Activated CD8-positive, alpha-beta T cell treated with anti-CD3 and anti-CD28 coated beads, Interleukin-2, amount 10 ng/mL, durations not matched to agents 7 days and 5 days (primary cell): ENCODE measurements around the gene TIMP2. TPM values are rescaled to one million over a fixed set of nuclear protein-coding genes. Genes with fewer than 3 reads are reported as not detected.

Experiments
- ATAC-seq: fragments of 150-1000 bp; cut with Tn5 transposase; one replicate; pipeline ENCODE4 v1.10.0; 2021; ENCODE audit warnings: moderate library complexity
- CTCF ChIA-PET: fragments of 350-600 bp; sonication (Branson Sonifier 250); formaldehyde crosslinking; loops from one replicate; lab custom pipeline; 2021; ENCODE audit warnings: antibody characterized with exemption; lab: Charles Lee
- POLR2A ChIA-PET: fragments of 350-600 bp; sonication (Branson Sonifier 250); formaldehyde crosslinking; loops from one replicate; lab custom pipeline; 2021; ENCODE audit warnings: antibody characterized with exemption; lab: Charles Lee
- DNase-seq: peaks from one replicate; pipeline ENCODE4 v3.0.0-alpha.2; 2020
- H3K27ac Mint-ChIP-seq: one replicate; pipeline ENCODE4 v1.8.0; 2021; ENCODE audit warnings: mild to moderate bottlenecking, mixed read lengths
- H3K27me3 Mint-ChIP-seq: one replicate; pipeline ENCODE4 v1.8.0; 2021; ENCODE audit warnings: low read depth, mixed read lengths
- H3K36me3 Mint-ChIP-seq: one replicate; pipeline ENCODE4 v1.8.0; 2021; ENCODE audit warnings: low read depth, mixed read lengths
- H3K4me1 Mint-ChIP-seq: one replicate; pipeline ENCODE4 v1.8.0; 2021; ENCODE audit warnings: low read depth, mixed read lengths
- H3K4me3 Mint-ChIP-seq: one replicate; pipeline ENCODE4 v1.8.0; 2021; ENCODE audit warnings: mild to moderate bottlenecking, mixed read lengths
- H3K9me3 Mint-ChIP-seq: one replicate; pipeline ENCODE4 v1.8.0; 2022; ENCODE audit warnings: mixed read lengths; ENCODE audit not compliant: insufficient read depth
- total RNA-seq, 2 experiments: library from RNA; stranded (reverse); gene quantifications; one replicate each; pipeline ENCODE4 v1.2.3, GENCODE V29; 2021

TIMP2 gene
- total RNA-seq, 2 experiments from 2014 or later, result 3.6 to 3.8 TPM

- CTCF ChIA-PET, result no interaction called here
- ATAC-seq (peak; percentile 34), DNase-seq (no peak)
- peaks cover 17% of the 10 kb centered on the region for H3K4me1 Mint-ChIP-seq
- H3K27ac Mint-ChIP-seq, result no peak overlapping the region
- POLR2A ChIA-PET, result interaction anchor here (1.1 kb wide), 1 partner anchor 27 kb away, joined by 3 read pairs; no protein-coding TSS in a partner anchor
- no peaks in the 10 kb centered on the region for H3K9me3 Mint-ChIP-seq
- H3K36me3 Mint-ChIP-seq, result no peaks in the 10 kb centered on the region
- H3K27me3 Mint-ChIP-seq, result peaks cover 21% of the 10 kb centered on the region
- H3K4me3 Mint-ChIP-seq, result peak overlapping the region; percentile 69
Measured at GRCh38 chr17:78924481-78925151, 571 bp downstream of the TIMP2 start.

DNA sequence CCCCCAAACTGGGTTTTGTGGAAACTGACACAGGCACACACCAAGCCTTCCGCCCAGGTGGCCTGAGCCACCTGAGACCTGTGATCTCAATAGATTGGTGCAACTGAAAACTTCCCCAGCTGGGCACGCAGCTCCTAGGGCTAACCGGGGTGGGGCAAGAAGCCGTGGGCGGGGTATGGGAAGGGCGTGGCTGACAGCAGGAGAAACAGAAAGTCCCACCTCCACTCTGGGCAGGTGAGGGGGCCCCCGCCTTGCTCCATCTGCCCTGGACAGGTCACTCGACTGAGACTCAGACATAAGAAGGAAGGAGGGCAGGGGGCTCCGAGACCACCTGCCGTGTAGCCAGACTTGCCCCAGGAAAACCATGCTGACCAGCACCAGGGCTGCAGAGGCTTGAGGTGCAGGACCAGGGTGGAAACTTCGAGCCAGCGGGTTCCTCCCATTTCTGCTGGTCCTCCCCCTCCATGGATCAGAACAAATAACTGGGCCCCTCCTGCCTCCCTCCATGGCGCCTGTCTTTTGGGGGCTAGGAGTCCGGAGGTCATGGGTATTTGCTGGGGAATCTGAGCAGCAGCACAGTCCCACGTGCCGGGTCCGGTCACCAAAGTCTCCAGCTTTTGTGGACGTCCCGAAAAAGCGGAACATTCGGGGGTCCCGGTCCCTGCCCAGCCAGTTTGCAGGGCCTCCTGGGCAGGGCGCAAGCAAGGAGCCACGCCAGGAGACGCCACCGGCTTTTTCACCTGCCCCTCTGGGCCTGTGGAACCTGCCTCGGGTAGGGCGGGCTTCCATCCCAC lies 1.3 kb downstream of the TIMP2 start:
- peaks cover 21% of the 10 kb centered on the region for H3K27me3 Mint-ChIP-seq
- DNase-seq (peak; percentile 83), ATAC-seq (peak; percentile 70)
- H3K27ac Mint-ChIP-seq, result peak overlapping the region; percentile 48
- ChIA-PET POLR2A (interaction anchor here (1.1 kb wide), 1 partner anchor 28 kb away, joined by 3 read pairs; no protein-coding TSS in a partner anchor), CTCF (no interaction called here)
- no peaks in the 10 kb centered on the region for H3K36me3 Mint-ChIP-seq
- peaks cover 17% of the 10 kb centered on the region for H3K4me1 Mint-ChIP-seq
- no peaks in the 10 kb centered on the region for H3K9me3 Mint-ChIP-seq
- H3K4me3 Mint-ChIP-seq, result peak overlapping the region; percentile 69

GRCh38 chr17:78922816-78923498 lies 2.2 kb downstream of the TIMP2 start:
- POLR2A ChIA-PET, result interaction anchor here (0.7 kb wide), 1 partner anchor 32 kb away, joined by 3 read pairs; no protein-coding TSS in a partner anchor

GRCh38 chr17:78921437-78921971 lies 3.7 kb downstream of the TIMP2 start:
- Mint-ChIP-seq H3K36me3 (no peaks in the 10 kb centered on the region), H3K4me1 (peaks cover 19% of the 10 kb centered on the region), H3K27me3 (peaks cover 7% of the 10 kb centered on the region), H3K9me3 (no peaks in the 10 kb centered on the region), H3K27ac (no peak overlapping the region), H3K4me3 (no peak overlapping the region)
- POLR2A ChIA-PET, result no interaction called here
- ATAC-seq (no peak), DNase-seq (no peak)
- CTCF ChIA-PET, result interaction anchor here (2.4 kb wide), 1 partner anchor 56 kb away, joined by 10 read pairs; no protein-coding TSS in a partner anchor

More at GRCh38 chr17:78922816-78923498, 2.2 kb downstream of the TIMP2 start:
- ATAC-seq, result no peak
- Mint-ChIP-seq H3K36me3 (no peaks in the 10 kb centered on the region), H3K4me1 (peaks cover 17% of the 10 kb centered on the region), H3K4me3 (peak overlapping the region; percentile 69), H3K9me3 (no peaks in the 10 kb centered on the region), H3K27me3 (peaks cover 14% of the 10 kb centered on the region), H3K27ac (peak overlapping the region; percentile 79)
- DNase-seq, result peak; percentile 31
- CTCF ChIA-PET, result interaction anchor here (0.6 to 0.9 kb wide), 2 partner anchors 32 to 57 kb away, joined by 4 to 7 read pairs; no protein-coding TSS in a partner anchor

- Mint-ChIP-seq H3K36me3 (no peaks in the 10 kb centered on the region), H3K27me3 (peaks cover 3% of the 10 kb centered on the region), H3K4me1 (peaks cover 28% of the 10 kb centered on the region), H3K4me3 (no peak overlapping the region), H3K27ac (no peak overlapping the region), H3K9me3 (no peaks in the 10 kb centered on the region)
- ChIA-PET POLR2A (no interaction called here), CTCF (interaction anchor here (2.4 kb wide), 1 partner anchor 55 kb away, joined by 10 read pairs; no protein-coding TSS in a partner anchor)
- ATAC-seq, result no peak
- no peak for DNase-seq
Measured at GRCh38 chr17:78920528-78920927, 4.7 kb downstream of the TIMP2 start.

DNA sequence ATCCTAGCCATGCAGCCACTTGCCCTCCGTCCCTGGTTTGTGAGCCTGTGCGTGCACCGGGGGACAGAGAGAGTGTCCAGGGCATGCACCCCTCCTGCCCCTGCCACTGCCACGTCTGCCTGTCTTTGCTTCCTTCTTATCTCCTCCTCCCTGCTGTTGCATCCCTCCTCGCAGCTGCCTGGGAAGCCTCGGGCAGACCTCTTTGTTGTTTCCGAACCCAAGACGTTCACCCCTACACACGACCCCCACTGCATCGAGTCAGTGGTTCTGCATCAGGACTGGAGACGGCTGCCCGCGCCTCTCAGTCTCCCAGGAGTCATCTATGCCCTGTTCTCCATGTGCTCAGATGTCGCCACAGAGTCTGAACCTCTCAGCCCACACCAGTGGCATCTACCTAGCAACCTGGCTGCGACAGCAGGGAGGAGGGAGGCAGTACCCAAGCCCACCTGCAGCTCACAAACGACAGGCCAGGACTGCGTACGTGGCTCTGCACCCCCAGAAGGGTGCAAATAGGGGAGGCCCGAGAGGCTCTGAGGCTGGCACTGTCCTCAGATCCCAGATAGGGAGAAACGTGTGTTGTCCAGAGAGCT lies 5.2 kb downstream of the TIMP2 start:
- H3K36me3 Mint-ChIP-seq, result no peaks in the 10 kb centered on the region
- H3K9me3 Mint-ChIP-seq, result no peaks in the 10 kb centered on the region
- CTCF ChIA-PET, result interaction anchor here (2.4 kb wide), 1 partner anchor 54 kb away, joined by 10 read pairs; no protein-coding TSS in a partner anchor
- peaks cover 28% of the 10 kb centered on the region for H3K4me1 Mint-ChIP-seq
- peaks cover 3% of the 10 kb centered on the region for H3K27me3 Mint-ChIP-seq
- ATAC-seq, result no peak
- POLR2A ChIA-PET, result no interaction called here
- DNase-seq, result no peak
- no peak overlapping the region for H3K27ac Mint-ChIP-seq
- H3K4me3 Mint-ChIP-seq, result no peak overlapping the region

- H3K27ac Mint-ChIP-seq, result no peak overlapping the region
- DNase-seq, result no peak
- ChIA-PET CTCF (no interaction called here), POLR2A (no interaction called here)
- H3K4me1 Mint-ChIP-seq, result peaks cover 25% of the 10 kb centered on the region
- ATAC-seq, result no peak
- no peak overlapping the region for H3K4me3 Mint-ChIP-seq
- peaks cover 3% of the 10 kb centered on the region for H3K27me3 Mint-ChIP-seq
- no peaks in the 10 kb centered on the region for H3K9me3 Mint-ChIP-seq
- no peaks in the 10 kb centered on the region for H3K36me3 Mint-ChIP-seq
Measured at GRCh38 chr17:78918979-78919378, 6.2 kb downstream of the TIMP2 start.

- Mint-ChIP-seq H3K9me3 (no peaks in the 10 kb centered on the region), H3K4me3 (no peak overlapping the region), H3K4me1 (peaks cover 13% of the 10 kb centered on the region), H3K27ac (no peak overlapping the region), H3K36me3 (no peaks in the 10 kb centered on the region), H3K27me3 (no peaks in the 10 kb centered on the region)
- CTCF ChIA-PET, result interaction anchor here (1.1 kb wide), 1 partner anchor 52 kb away, joined by 4 read pairs; no protein-coding TSS in a partner anchor
- DNase-seq (no peak), ATAC-seq (no peak)
- POLR2A ChIA-PET, result no interaction called here
Measured at GRCh38 chr17:78917451-78918275, 7.5 kb downstream of the TIMP2 start.

DNA sequence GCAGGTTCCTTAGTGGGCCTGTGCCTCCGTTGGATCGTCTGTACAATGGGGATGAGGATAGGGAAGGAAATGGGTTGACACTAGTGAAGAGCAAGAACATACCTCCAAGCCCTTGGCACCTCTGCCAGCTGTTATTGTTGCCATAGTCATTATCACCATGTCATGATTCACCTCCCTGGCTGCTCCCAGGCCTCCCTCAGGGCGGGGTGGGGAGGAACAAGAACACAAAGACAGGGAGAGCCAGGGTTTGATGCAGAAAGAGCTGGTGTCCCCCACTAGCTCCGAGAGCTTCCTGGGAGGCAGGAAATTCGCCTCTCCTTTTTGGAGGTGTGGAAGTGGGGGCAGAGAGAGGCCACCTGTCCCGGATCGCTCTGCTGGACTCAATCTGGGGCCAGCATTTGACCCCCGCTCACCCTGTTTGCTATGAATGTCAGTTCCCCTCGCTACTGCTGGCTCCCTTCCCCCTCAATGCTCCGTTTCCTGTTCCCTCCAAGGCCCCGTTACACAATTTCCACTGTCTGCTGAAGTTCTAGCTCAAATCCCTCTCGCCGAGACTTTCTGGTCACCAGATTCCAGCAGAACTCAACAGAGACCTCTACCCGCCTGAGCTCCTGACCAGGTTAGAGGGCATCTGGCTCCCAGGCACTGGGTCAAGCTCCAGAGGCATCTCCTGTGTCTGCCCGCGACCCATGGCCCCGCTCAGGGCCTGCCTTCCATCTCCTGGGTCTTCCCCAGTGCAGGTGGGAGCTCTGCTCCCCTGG lies 9.1 kb downstream of the TIMP2 start:
- POLR2A ChIA-PET, result interaction anchor here (0.6 kb wide), 1 partner anchor 92 kb away, joined by 3 read pairs; no protein-coding TSS in a partner anchor
- Mint-ChIP-seq H3K4me3 (peak overlapping the region; percentile 10), H3K9me3 (no peaks in the 10 kb centered on the region), H3K4me1 (peaks cover 10% of the 10 kb centered on the region), H3K27ac (peak overlapping the region; percentile 79), H3K36me3 (no peaks in the 10 kb centered on the region), H3K27me3 (no peaks in the 10 kb centered on the region)
- peak; percentile 45 for ATAC-seq
- CTCF ChIA-PET, result interaction anchor here (0.9 to 2.2 kb wide), 3 partner anchors 8 to 50 kb away, joined by 3 to 8 read pairs (median 3); no protein-coding TSS in a partner anchor
- no peak for DNase-seq

DNA sequence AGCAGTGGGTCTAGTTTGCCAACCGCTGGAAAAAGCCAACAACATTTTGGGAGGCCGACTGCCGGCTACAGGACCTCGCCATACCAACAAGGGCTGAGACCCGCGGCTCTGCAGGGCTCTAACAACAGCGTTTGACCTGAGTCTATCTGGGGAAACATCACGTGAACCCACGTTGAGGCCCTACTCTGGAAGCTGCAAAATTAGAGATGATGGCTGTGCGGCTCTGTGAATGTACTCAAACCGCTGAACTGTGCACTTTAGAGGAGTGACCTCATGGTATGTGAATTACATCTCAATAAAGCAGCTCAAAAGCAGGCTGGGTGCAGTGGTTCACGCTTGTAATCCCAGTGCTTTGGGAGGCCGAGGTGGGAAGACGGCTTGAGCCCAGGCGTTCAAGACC lies 12.1 kb downstream of the TIMP2 start:
- no peaks in the 10 kb centered on the region for H3K27me3 Mint-ChIP-seq
- no peak overlapping the region for H3K4me3 Mint-ChIP-seq
- no peak overlapping the region for H3K27ac Mint-ChIP-seq
- peaks cover 10% of the 10 kb centered on the region for H3K4me1 Mint-ChIP-seq
- DNase-seq (no peak), ATAC-seq (no peak)
- no peaks in the 10 kb centered on the region for H3K9me3 Mint-ChIP-seq
- no peaks in the 10 kb centered on the region for H3K36me3 Mint-ChIP-seq
- CTCF ChIA-PET, result no interaction called here
- POLR2A ChIA-PET, result no interaction called here
